GM12878 (cell line): Measurements from ENCODE around the gene OPTC. TPM values are rescaled to one million over a fixed set of nuclear protein-coding genes. Genes with fewer than 3 reads are reported as not detected.

Experiments
- ATAC-seq: fragments of 200-7000 bp; cut with Tn5 transposase; 3 replicates; pipeline ENCODE4 v1.9.1; 2020; ENCODE audit warnings: mild to moderate bottlenecking, moderate library complexity
- BruUV-seq: library from RNA; stranded (reverse); fragments of 400-500 nt; replicated peaks from 2 replicates; lab custom pipeline; 2021; lab: Mats Ljungman, UMichigan
- CTCF ChIA-PET: fragments of 300-600 bp; sonication (Branson Sonifier 250); formaldehyde crosslinking; extraction: SDS; loops from one replicate; lab custom pipeline; 2021; ENCODE audit warnings: inconsistent platforms; lab: Yijun Ruan, JAX
- POLR2A ChIA-PET: fragments of 350-600 bp; formaldehyde crosslinking; extraction: SDS; loops from one replicate; lab custom pipeline; 2021; ENCODE audit warnings: inconsistent platforms; lab: Charles Lee
- RAD21 ChIA-PET: fragments of 300-600 bp; sonication (Branson Sonifier 250); formaldehyde crosslinking; loops from one replicate; lab custom pipeline; 2023; ENCODE audit warnings: antibody characterized with exemption; ENCODE audit not compliant: unreplicated experiment; lab: Charles Lee
- SMC1A ChIA-PET: fragments of 300-600 bp; sonication (Branson Sonifier 250); formaldehyde crosslinking; loops from one replicate; lab custom pipeline; 2023; ENCODE audit not compliant: unreplicated experiment, uncharacterized antibody; lab: Charles Lee
- DNase-seq: peaks from one replicate; pipeline ENCODE4 v3.0.0-alpha.2; 2011; ENCODE audit warnings: low read depth, low spot score
- FAIRE-seq: peaks from 3 replicates; lab custom pipeline; 2011; peaks lifted over from hg19 to GRCh38; lab: Jason Lieb, UNC
- H2AFZ ChIP-seq: 2 replicates; pipeline ENCODE4 v1.6.0; 2011; ENCODE audit warnings: low read depth, low read length, control low read depth; ENCODE audit not compliant: control insufficient read depth
- H3K27ac ChIP-seq: 2 replicates; pipeline ENCODE4 v1.5.1; 2011; ENCODE audit warnings: control low read depth; ENCODE audit not compliant: control insufficient read depth, insufficient read depth
- H3K27me3 ChIP-seq, 2 experiments: replicated peaks in 1 of 2; 2 replicates each; pipeline versions ENCODE4 v1.6.0 to v1.6.1; 2011; ENCODE audit warnings: low read length in 1 of 2; ENCODE audit not compliant: control insufficient read depth in 2 of 2, insufficient read depth in 2 of 2
- H3K36me3 ChIP-seq, 2 experiments: 2 replicates each; pipeline ENCODE4 v1.5.1; 2011; ENCODE audit warnings: low read length in 1 of 2; ENCODE audit not compliant: control insufficient read depth in 2 of 2, insufficient read depth in 2 of 2
- H3K4me1 ChIP-seq: 2 replicates; pipeline ENCODE4 v1.6.1; 2011; ENCODE audit warnings: mild to moderate bottlenecking, low read length, moderate library complexity, mixed read lengths; ENCODE audit not compliant: control insufficient read depth, insufficient read depth
- H3K4me2 ChIP-seq: 2 replicates; pipeline ENCODE4 v1.6.0; 2011; ENCODE audit warnings: control low read depth; ENCODE audit not compliant: control insufficient read depth, insufficient read depth
- H3K4me3 ChIP-seq: fragments of 200-600 bp; sonication (generic); 2 replicates; pipeline ENCODE4 v1.5.1; 2016
- H3K79me2 ChIP-seq: 2 replicates; pipeline ENCODE4 v1.6.0; 2011; ENCODE audit warnings: low read length; ENCODE audit not compliant: control insufficient read depth, insufficient read depth
- H3K9ac ChIP-seq: 2 replicates; pipeline ENCODE4 v1.8.0; 2011; ENCODE audit warnings: low read length, control low read depth, mixed read lengths; ENCODE audit not compliant: control insufficient read depth, insufficient read depth
- H3K9me3 ChIP-seq: replicated peaks from 3 replicates; pipeline ENCODE4 v1.5.1; 2011; ENCODE audit warnings: mild to moderate bottlenecking, low read length; ENCODE audit not compliant: control insufficient read depth, insufficient read depth
- H4K20me1 ChIP-seq: 2 replicates; pipeline ENCODE4 v1.6.0; 2011; ENCODE audit not compliant: control insufficient read depth, insufficient read depth
- CBX5 ChIP-seq: sonication (generic); IDR thresholded peaks from 2 replicates; pipeline ENCODE4 v1.6.1; 2016; ENCODE audit warnings: low read depth, moderate library complexity, mild to moderate bottlenecking, inconsistent platforms
- CHD1 ChIP-seq: IDR thresholded peaks from 2 replicates; pipeline ENCODE4 v1.6.1; 2012; ENCODE audit warnings: low read depth, low read length, improper control_type of control experiment
- EGR1 ChIP-seq, 2 experiments: IDR thresholded peaks; 1 replicate in 1 of 2; 2 replicates in 1 of 2; pipeline ENCODE4 v1.6.1; 2011 to 2012; ENCODE audit warnings: low read depth in 2 of 2, low read length in 2 of 2, borderline replicate concordance in 1 of 2, mild to moderate bottlenecking in 1 of 2, moderate library complexity in 1 of 2
- MEF2B ChIP-seq: fragments of 450-650 bp; IDR thresholded peaks from 2 replicates; pipeline ENCODE4 v1.6.1; 2018; ENCODE audit warnings: mild to moderate bottlenecking, moderate library complexity; ENCODE audit not compliant: partially characterized antibody, poor library complexity, severe bottlenecking
- NR2C1 ChIP-seq: fragments of 450-650 bp; IDR thresholded peaks from 2 replicates; pipeline ENCODE4 v1.6.1; 2017; ENCODE audit warnings: antibody characterized with exemption, mild to moderate bottlenecking, moderate library complexity
- PAX8 ChIP-seq: fragments of 450-650 bp; IDR thresholded peaks from 2 replicates; pipeline ENCODE4 v1.6.1; 2017; ENCODE audit warnings: mild to moderate bottlenecking, moderate library complexity
- RAD51 ChIP-seq: fragments of 450-650 bp; IDR thresholded peaks from 2 replicates; pipeline ENCODE4 v1.6.1; 2016; ENCODE audit warnings: moderate library complexity, mild to moderate bottlenecking, inconsistent platforms
- SMAD5 ChIP-seq: IDR thresholded peaks from 2 replicates; pipeline ENCODE4 v1.6.1; 2016; ENCODE audit warnings: antibody characterized with exemption, low read depth
- SREBF2 ChIP-seq: IDR thresholded peaks from 2 replicates; pipeline ENCODE4 v1.6.1; 2012; ENCODE audit warnings: mild to moderate bottlenecking, low read length
- SUPT20H ChIP-seq: IDR thresholded peaks from 2 replicates; pipeline ENCODE4 v1.6.1; 2011; ENCODE audit warnings: low read depth, mild to moderate bottlenecking, low read length, moderate library complexity, borderline replicate concordance; ENCODE audit not compliant: control insufficient read depth
- WGBS: methylation state at CpG from one replicate; pipeline ENCODE4 v1.1.6; 2016; ENCODE audit warnings: low lambda C conversion rate; ENCODE audit not compliant: insufficient replicate concordance, insufficient coverage; ENCODE audit errors: missing lambda C conversion rate; 5-methylcytosine and 5-hydroxymethylcytosine counted together
- in situ Hi-C: fragments of 300-500 bp; cut with MboI; formaldehyde crosslinking; loops from 9 replicates; pipeline ENCODE4 v1.14.3; 2018; ENCODE audit warnings: mixed read lengths
- intact Hi-C: fragments of 100-400 bp; cut with micrococcal nuclease; formaldehyde crosslinking; loops from one replicate; pipeline ENCODE4 v1.14.2; 2022; ENCODE audit not compliant: unreplicated experiment
- polyA plus RNA-seq, 11 experiments: library from polyadenylated mRNA; depleted of rRNA in 4 of 11; unstranded in 6 of 11; stranded (reverse) in 5 of 11; fragments of >200 nt; fragmentation: Nextera tagmentation in 4 of 11; fragmentation: Illumina TruSeq in 1 of 11; extraction: Ambion mirVana in 4 of 11; extraction: Trizol in 1 of 11; gene quantifications; 1 replicate in 1 of 11; 2 replicates in 10 of 11; pipeline versions ENCODE4 v1.2.1 to v1.2.3, GENCODE V29; 2011 to 2016; ENCODE audit warnings: inconsistent platforms in 2 of 11, missing spikeins in 2 of 11, low read depth in 1 of 11
- total RNA-seq, 4 experiments: library from RNA; depleted of rRNA in 3 of 4; stranded (reverse); fragments of >200 nt in 3 of 4; fragmentation: Illumina TruSeq in 1 of 4; extraction: Trizol in 1 of 4; gene quantifications; 2 replicates each; pipeline versions ENCODE4 v1.2.1 to v1.2.3, GENCODE V29; 2013 to 2021
- TF ChIP-seq, protein P1 (sequence below): fragments of 450-650 bp; IDR thresholded peaks from 2 replicates; pipeline ENCODE4 v1.6.1; 2018; ENCODE audit warnings: borderline replicate concordance, mild to moderate bottlenecking; ENCODE audit not compliant: partially characterized antibody

OPTC gene
- total and polyA plus RNA-seq, 10 of the 15 experiments (the other 5 are each of a cell fraction or from before 2014, with no cell fraction given), result not detected

DNA sequence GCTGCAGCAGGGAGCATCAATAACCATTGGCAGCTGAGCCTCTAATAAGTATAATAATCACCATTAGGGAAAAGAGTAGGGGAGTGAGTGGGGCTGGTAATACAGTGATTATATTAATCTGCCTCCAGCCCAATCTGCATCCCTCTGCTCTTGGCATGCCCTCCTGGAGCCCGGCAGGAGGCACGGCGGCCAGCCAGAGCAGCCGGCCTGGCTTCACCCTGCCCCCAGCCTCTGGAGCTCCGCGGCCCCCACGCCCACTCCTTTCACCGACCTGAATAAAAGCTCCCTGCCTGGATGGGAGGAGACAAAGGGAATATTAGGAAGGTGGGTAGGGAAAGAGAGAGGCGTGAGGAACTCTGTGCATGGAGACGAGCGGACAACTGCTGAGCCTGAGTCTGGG, 28.3 kb downstream of the OPTC start:
- H3K4me3 ChIP-seq, result no peak overlapping the region
- intact Hi-C loops, result no loop called here
- H3K9me3 ChIP-seq, result no peaks in the 10 kb centered on the region
- H3K4me2 ChIP-seq, result no peak overlapping the region
- ChIA-PET POLR2A (no interaction called here), RAD21 (no interaction called here), SMC1A (no interaction called here), CTCF (no interaction called here)
- in situ Hi-C loops, result no loop called here
- ATAC-seq (no peak), FAIRE-seq (no peak), DNase-seq (no peak)
- no peaks in the 10 kb centered on the region for H4K20me1 ChIP-seq
- H2AFZ ChIP-seq, result no peak overlapping the region
- no TSS peak for BruUV-seq
- 57% methylated on average over 11 of the region's 11 CpGs for WGBS
- no peak overlapping the region for H3K9ac ChIP-seq
- H3K79me2 ChIP-seq, result no peaks in the 10 kb centered on the region
- no peaks in the 10 kb centered on the region; a peak in 1 of 4 replicates for H3K27me3 ChIP-seq
- TF ChIP-seq NR2C1 (no peak), RAD51 (no peak), CHD1 (no peak), MEF2B (no peak), CBX5 (no peak), SUPT20H (no peak), SREBF2 (no peak), PAX8 (no peak), EGR1 (IDR thresholded peaks at IDR 0.05; ENCODE audit: borderline replicate concordance in 1 of 2, low read depth in 2 of 2, low read length in 2 of 2) (no peak), SMAD5 (no peak)
- TF ChIP-seq, protein P1, sequence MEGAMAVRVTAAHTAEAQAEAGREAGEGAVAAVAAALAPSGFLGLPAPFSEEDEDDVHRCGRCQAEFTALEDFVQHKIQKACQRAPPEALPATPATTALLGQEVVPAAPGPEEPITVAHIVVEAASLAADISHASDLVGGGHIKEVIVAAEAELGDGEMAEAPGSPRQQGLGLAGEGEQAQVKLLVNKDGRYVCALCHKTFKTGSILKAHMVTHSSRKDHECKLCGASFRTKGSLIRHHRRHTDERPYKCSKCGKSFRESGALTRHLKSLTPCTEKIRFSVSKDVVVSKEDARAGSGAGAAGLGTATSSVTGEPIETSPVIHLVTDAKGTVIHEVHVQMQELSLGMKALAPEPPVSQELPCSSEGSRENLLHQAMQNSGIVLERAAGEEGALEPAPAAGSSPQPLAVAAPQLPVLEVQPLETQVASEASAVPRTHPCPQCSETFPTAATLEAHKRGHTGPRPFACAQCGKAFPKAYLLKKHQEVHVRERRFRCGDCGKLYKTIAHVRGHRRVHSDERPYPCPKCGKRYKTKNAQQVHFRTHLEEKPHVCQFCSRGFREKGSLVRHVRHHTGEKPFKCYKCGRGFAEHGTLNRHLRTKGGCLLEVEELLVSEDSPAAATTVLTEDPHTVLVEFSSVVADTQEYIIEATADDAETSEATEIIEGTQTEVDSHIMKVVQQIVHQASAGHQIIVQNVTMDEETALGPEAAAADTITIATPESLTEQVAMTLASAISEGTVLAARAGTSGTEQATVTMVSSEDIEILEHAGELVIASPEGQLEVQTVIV, result no peak
- no peak overlapping the region for H3K27ac ChIP-seq
- H3K4me1 ChIP-seq, result no peaks in the 10 kb centered on the region
- H3K36me3 ChIP-seq, result no peaks in the 10 kb centered on the region
